HG03175 (cell line): Measurements from ENCODE around the gene PAPSS1.
"Not testable (repeated sequence)": the region's sequence is repeated elsewhere in the genome, so short reads cannot be mapped to it uniquely, and the experiment has no call there.

Source experiments
- ATAC-seq: cut with Tn5 transposase; IDR thresholded peaks from one replicate; pipeline ENCODE4 v1.9.1; 2021; ENCODE audit warnings: mild to moderate bottlenecking, moderate library complexity; ENCODE audit not compliant: unreplicated experiment

Gene PAPSS1

GRCh38 chr4:107689912-107690587, 30.0 kb downstream of the PAPSS1 start:
- no peak for ATAC-seq

- ATAC-seq: no peak
These were observed 31.6 kb downstream of the PAPSS1 start for GRCh38 chr4:107688421-107688820.

DNA sequence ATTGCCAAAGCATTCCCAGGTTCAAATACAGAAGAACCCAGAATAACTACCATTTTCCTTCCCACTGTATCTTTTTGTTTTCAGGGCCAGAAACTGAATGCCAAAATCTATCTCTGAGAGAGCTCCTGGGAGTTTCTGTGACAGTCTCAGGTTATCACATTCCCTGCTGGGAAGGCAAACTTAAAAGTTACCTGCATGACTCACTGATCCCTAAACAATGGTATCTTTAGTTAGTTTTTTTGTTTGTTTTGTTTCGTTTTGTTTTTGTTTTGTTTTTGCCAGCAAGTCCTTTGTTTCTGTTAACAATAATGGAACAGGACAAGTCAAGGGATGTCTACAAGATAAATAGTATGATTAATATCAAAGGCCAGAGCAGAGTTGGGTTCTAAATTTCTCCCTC, 34.3 kb downstream of the PAPSS1 start:
- no peak for ATAC-seq

DNA sequence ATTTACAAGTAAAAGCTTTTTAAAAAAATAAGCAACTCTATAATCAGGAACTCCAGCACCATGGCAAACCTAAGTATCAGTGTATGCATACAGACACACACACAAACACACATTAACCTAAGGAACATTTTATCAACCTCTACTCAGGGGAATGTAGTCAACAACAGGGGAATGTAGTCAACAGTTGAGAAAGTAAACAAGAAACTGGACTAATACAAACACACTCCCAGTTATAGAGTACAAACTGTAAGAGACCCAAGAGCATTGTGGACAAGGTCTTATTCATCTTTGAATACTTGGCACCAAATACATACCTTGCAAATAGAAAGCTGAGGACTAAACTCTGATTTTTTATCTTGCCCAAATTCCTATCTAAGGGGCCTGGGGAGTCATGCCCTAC, 36.2 kb downstream of the PAPSS1 start:
- ATAC-seq: no peak

- ATAC-seq: no peak
These were observed 37.7 kb downstream of the PAPSS1 start for GRCh38 chr4:107682306-107682705.

GRCh38 chr4:107669068-107669467, 51.0 kb downstream of the PAPSS1 start:
- no peak for ATAC-seq

- ATAC-seq: no peak
These were observed 53.9 kb downstream of the PAPSS1 start for GRCh38 chr4:107666134-107666533.

DNA sequence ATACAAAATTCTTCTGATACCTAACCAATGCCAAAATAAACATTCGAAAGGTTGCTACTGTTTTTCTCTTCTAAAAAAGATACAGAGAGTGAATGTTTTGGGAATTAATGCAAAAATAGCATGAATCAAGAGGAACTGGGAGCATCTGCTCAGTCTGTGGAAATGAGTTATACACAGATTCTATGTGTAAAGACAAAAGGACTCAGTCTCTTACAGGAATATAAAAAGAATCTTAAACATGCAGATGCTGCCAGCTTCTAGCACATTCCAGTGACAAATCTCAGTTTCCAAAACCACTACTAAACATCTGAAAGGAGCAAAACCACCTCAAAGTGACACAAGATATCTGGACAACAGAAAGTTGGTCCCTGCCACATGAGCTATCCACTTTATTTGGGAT, 55.0 kb downstream of the PAPSS1 start:
- ATAC-seq: no peak

- no peak for ATAC-seq
These were observed 61.4 kb downstream of the PAPSS1 start for GRCh38 chr4:107658400-107659336.

- no peak for ATAC-seq
These were observed 64.7 kb downstream of the PAPSS1 start for GRCh38 chr4:107655289-107655688.

- no peak for ATAC-seq
These were observed 65.3 kb downstream of the PAPSS1 start for GRCh38 chr4:107654694-107655093.

- ATAC-seq: not testable (repeated sequence)
These were observed 68.6 kb downstream of the PAPSS1 start for GRCh38 chr4:107651408-107651807.

DNA sequence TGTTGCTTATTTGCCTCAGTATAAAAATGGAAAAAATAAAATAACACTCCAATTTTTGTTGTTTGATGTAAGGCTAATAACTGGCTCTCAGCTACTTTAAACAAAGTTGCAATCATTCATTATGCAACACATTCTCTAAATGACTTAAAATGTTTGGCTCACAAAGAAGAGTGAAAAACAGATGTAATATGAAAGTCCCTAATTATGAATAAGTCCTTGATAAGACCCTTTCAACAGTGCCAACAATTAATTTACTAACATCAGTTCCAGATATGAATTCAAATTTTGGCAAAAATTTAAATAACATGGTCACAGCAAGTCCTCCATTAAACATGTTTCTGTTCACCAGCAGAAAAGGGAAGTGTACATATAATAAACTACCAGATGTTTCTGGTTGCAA, 69.8 kb downstream of the PAPSS1 start:
- ATAC-seq: no peak

DNA sequence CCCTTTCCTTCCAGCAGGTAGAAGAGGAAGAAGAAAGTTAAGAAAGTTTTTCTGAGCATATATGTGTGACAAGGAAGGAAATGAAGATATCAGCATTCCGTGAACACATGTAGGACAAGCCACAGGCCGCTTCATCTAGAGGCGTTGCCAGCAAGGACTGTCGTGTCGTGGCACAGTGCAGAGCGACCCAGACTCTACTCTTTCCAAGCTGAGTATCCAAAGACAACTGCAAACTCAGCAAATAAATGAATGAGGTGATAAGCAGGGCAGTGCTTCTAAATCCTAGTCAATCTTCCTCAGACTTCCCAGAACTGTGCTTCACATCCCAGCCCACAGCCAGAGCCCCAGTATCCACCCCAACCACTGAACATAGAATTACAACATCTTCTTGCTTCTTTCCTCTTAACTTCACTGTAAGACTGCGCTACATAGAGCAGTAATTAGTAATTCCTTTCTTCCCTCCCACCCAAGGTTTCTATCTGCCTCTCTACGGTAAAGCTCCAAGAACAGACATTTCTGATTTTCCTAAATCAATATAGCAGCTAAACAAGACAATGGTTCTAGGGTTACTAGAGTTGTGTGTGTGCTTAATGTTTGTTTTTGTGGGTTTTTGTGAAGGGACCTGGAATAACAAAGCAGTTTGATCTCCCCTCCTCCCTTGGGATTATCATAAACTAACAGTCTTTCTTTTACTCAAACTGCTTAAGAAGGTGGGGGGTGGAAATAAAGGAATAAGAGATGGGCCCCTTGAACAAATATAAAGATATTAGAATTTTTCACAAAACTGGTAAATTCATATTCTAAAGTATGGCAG, 71.6 kb downstream of the PAPSS1 start:
- no peak for ATAC-seq

GRCh38 chr4:107647591-107647990, 72.4 kb downstream of the PAPSS1 start:
- no peak for ATAC-seq

DNA sequence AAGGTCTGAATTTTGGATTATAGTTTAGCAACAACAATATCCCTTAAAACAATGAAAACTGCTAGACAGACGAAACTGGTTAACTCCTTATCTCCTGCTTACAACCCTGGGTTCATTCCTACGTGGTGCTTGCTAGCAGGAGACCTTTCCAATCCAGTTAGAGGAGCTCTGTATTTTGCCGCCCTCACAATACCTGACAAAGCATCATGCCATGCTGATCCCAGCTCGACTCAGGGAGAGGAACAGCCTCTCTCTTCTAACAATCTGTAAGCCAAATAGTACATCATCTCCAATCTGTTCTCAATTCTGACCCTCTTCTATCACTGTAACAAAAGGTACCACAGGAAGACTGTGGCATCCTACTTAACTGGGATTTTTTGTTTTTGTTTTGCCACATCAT, 74.4 kb downstream of the PAPSS1 start:
- no peak for ATAC-seq

DNA sequence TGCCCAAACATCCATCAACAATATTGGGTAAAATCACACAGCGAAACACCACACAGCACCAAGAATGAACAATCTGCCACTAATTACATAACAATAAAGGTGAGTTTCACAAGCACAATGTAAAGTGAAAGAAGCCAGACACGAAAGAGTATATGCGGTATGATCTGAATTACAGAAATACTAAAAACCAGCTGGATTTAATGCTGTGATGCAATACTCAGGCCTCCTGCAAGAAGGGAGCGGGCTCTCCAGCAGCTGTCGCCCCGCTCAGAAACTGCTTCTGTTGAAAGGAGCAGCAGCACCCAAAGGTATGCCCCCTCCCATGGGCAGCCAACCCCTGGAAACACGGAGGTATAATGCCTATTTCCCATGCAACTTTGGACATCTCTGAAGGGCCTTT, 77.0 kb downstream of the PAPSS1 start:
- no peak for ATAC-seq

GRCh38 chr4:107640878-107641277, 79.2 kb downstream of the PAPSS1 start:
- ATAC-seq: no peak

DNA sequence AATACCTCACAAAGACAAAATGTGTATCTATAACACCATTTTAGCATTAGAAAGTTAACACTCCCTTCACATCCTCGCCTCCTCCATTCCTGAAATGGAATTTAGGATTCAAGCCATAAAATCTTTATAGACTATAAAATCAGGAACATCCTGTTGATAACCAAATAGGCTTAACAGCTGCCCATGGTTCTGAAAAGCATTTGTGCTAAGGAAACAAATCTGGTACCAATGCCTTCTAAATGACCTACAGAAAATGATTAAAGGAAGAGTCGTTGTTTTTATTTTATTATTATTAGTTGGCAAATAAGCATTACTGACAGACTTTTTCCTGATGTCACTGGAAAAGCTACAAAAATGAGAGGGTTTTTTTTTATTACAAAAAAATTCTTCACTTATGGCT, 79.8 kb downstream of the PAPSS1 start:
- no peak for ATAC-seq

DNA sequence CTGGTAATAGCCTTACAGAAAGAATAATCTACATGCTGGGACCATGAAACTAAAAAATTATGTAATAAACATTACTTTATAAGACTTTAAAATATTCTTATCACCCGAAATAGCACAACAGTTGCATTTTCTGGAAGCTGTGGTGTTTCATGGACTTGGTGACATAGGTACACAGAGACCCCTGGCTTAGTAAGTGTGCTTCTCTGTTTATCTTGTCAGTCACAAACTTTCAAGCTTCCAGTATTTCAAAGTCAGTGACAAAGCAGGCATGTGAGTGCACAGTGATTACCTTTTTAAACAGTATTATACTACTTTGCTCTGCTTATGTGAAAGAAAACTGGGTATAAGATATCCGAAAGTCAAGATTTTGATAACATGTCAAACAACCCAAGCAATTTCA, 84.3 kb downstream of the PAPSS1 start:
- ATAC-seq: no peak

DNA sequence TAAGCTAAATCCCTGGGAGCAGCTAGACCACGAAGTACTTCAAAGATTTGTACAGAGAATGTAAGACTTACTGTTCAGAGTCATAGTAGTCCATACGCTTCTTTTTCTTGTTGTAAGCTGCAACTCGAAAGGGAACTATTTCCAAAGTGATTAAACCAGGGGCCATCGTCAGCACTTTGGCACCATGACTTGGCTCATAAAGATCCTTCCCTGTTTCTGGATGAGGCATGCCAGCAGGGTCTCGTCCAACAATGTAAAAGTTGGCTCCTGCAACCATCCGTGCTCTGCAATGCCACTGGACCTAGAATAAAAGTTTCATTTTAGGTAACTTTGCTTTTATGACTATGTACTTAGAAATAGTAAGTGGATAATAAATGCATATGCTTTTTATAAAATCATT, 88.5 kb downstream of the PAPSS1 start:
- no peak for ATAC-seq
